BE2C (cell line): ENCODE results near the gene VPS26B.
A peak's percentile ranks its signal among the peaks of the same experiment; 100 is the strongest.

Experiments used
- DNase-seq: peaks from one replicate; pipeline ENCODE4 v3.0.0-alpha.2; 2020
- H3K27me3 ChIP-seq: fragments of 250-450 bp; sonication (Bioruptor Pico); 2 replicates; pipeline ENCODE4 v1.5.1; 2020; ENCODE audit warnings: mild to moderate bottlenecking
- H3K36me3 ChIP-seq: fragments of 250-450 bp; sonication (Bioruptor Pico); 2 replicates; pipeline ENCODE4 v1.5.1; 2020; ENCODE audit warnings: mild to moderate bottlenecking
- H3K4me1 ChIP-seq: fragments of 250-450 bp; sonication (Bioruptor Pico); 2 replicates; pipeline ENCODE4 v1.5.1; 2020
- H3K4me3 ChIP-seq: 2 replicates; pipeline ENCODE4 v1.5.1; 2011; ENCODE audit warnings: low read depth, low read length
- H3K9me3 ChIP-seq: fragments of 250-450 bp; sonication (Bioruptor Pico); 2 replicates; pipeline ENCODE4 v1.5.1; 2020
- CTCF ChIP-seq: IDR thresholded peaks from 2 replicates; pipeline ENCODE4 v1.5.1; 2012; ENCODE audit warnings: mild to moderate bottlenecking, low read depth, low read length

VPS26B gene

GRCh38 chr11:134199531-134199930 is 24.9 kb upstream of the VPS26B start:
- TF ChIP-seq CTCF, result no peak
- Histone ChIP-seq H3K9me3 (no peaks in the 10 kb centered on the region), H3K27me3 (no peaks in the 10 kb centered on the region), H3K4me3 (no peak overlapping the region), H3K36me3 (peaks cover 77% of the 10 kb centered on the region), H3K4me1 (no peaks in the 10 kb centered on the region)
- no peak for DNase-seq

GRCh38 chr11:134200688-134201087 is 23.8 kb upstream of the VPS26B start:
- Histone ChIP-seq H3K36me3 (peaks cover 79% of the 10 kb centered on the region), H3K9me3 (no peaks in the 10 kb centered on the region), H3K4me3 (no peak overlapping the region), H3K4me1 (no peaks in the 10 kb centered on the region), H3K27me3 (no peaks in the 10 kb centered on the region)
- no peak for TF ChIP-seq CTCF
- no peak for DNase-seq

DNA sequence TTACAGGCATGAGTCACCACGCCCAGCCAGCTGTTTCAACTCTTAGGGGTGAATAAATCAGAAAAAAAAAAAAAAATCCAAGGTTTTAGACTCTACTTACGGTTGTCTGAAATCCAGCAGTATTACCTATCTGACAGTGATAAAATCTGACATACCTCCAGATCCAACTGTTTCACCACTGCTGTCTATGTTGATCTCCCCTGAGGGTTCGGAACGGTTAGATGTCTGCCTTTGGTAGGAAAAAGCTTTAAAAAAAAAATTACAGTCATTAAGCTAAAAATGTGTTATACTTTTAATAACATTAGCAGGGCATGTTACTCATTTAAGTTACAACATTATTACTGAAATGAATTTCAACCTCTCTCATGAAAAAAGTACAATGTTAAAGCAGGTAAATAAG is 21.8 kb upstream of the VPS26B start:
- no peak overlapping the region for H3K4me3 ChIP-seq
- H3K27me3 ChIP-seq, result no peaks in the 10 kb centered on the region
- H3K4me1 ChIP-seq, result peaks cover 12% of the 10 kb centered on the region
- DNase-seq, result no peak
- peaks cover 84% of the 10 kb centered on the region for H3K36me3 ChIP-seq
- TF ChIP-seq CTCF, result no peak
- H3K9me3 ChIP-seq, result no peaks in the 10 kb centered on the region

DNA sequence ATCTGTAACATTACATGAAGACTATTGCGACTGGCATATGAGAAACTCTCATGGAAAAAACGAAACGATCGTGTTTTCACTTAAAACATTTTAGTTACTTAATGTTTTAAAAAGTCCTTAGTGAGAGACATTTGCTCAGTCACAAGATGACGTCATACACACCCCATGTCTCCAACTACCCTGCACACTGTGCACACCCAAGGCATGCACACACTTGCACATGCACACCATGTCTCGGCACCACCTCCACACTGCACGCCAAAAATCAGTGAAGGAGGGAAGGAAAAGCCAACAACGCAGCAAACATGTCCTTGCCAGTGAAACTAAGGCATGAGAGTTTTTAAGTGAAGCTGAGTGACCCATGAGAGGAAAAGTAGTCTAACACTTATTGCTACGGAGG is 18.7 kb upstream of the VPS26B start:
- Histone ChIP-seq H3K36me3 (peaks cover 96% of the 10 kb centered on the region), H3K4me3 (no peak overlapping the region), H3K9me3 (no peaks in the 10 kb centered on the region), H3K4me1 (peaks cover 12% of the 10 kb centered on the region), H3K27me3 (no peaks in the 10 kb centered on the region)
- TF ChIP-seq CTCF, result no peak
- no peak for DNase-seq

- Histone ChIP-seq H3K4me3 (no peak overlapping the region), H3K4me1 (peaks cover 12% of the 10 kb centered on the region), H3K9me3 (no peaks in the 10 kb centered on the region), H3K27me3 (no peaks in the 10 kb centered on the region), H3K36me3 (peaks cover 96% of the 10 kb centered on the region)
- DNase-seq, result peak; percentile 48
- TF ChIP-seq CTCF, result no peak
Measured at GRCh38 chr11:134206185-134206584, 18.3 kb upstream of the VPS26B start.

- DNase-seq, result peak; percentile 71
- Histone ChIP-seq H3K9me3 (no peaks in the 10 kb centered on the region), H3K27me3 (no peaks in the 10 kb centered on the region), H3K4me3 (no peak overlapping the region), H3K36me3 (peaks cover 90% of the 10 kb centered on the region), H3K4me1 (peaks cover 12% of the 10 kb centered on the region)
- peak; percentile 64 for TF ChIP-seq CTCF
Measured at GRCh38 chr11:134207538-134208239, 16.8 kb upstream of the VPS26B start.
